ENCODE results near the gene OTOS.

The OTOS gene

DNA sequence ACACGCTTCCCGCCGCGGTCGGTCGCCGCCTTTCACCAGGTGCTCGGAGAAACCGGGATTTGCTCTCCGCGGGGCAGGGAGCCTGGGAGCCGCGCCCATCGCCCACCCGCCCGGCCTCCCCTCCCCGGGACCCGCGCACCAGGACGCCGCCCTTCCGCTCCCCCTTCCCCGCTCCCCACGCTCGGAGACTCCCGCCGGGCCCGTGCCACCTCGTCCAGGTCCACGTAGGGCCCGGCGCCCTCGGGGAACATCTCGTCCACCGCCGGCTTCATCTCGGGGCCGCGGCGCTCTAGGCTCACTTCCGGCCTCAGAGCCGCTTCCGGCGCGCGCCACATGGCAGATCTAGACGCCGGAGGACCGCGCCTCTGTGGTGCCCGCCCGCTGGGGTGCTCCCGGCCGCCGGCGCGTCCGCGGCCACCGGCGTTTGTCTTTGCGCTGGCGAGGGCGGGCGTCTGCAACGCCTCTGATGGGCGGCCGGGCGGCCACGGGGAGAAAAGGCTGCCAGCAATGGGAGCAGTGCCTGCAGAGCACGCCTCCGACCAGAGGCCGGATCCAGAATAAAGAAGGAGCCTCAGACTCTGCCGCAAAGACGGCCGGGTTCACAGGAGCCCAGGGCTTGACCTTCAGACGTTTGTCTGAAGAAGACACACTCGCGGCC, 4.3 kb downstream of the OTOS start, which contains the start of gene COPS9:
TSS of gene COPS9 (minus strand) at position 293 of the 658 bp plus-strand sequence. CDS start at position 272, 21 bp downstream.
- DNase-seq (ENCODE audit: low spot score) = peak; percentile 91

DNA sequence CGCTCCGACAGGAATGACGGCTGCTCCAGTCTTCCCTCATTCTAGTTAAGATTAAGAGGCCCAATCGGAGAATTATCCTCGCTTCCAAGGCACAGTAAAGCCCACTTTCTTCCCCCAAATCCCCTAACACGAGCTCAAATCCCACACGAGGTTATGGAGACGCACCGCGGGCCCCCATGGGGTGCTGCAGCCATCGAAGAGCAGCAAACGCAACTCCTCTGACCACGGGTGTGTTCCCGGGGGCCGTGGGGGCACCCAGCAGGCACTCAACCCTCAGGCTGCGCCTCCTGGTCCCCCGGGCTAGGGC, 4.8 kb downstream of the OTOS start:
- DNase-seq (ENCODE audit: low spot score) = peak; percentile 9

GRCh38 chr2:240134956-240135520, 5.4 kb downstream of the OTOS start:
- DNase-seq (ENCODE audit: low spot score) = no peak

- no peak for DNase-seq (ENCODE audit: low spot score)
These were observed 6.0 kb downstream of the OTOS start for GRCh38 chr2:240134466-240134865.

DNA sequence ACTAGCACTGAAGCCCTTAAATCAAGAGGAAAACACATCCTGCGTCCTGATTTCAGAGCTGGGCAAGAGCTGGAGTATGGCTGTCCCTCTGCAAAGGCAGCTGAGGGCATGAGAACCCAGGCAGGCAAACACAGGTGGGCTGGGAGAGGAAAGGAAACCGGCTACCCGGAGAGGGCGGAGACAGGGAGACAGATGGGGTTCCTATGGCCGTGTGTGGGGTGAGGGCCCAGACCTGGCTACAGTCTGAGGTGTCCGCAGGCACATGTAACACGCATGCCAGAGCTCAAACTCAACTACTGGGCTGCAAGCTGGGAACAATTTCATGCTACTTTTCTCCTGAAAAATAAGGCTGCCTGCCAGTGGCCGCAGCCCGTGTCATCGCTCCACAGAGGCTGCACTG, 7.1 kb downstream of the OTOS start:
- DNase-seq (ENCODE audit: low spot score) = no peak

- DNase-seq (ENCODE audit: low spot score) = no peak
These were observed 7.8 kb downstream of the OTOS start for GRCh38 chr2:240132651-240132980.

DNA sequence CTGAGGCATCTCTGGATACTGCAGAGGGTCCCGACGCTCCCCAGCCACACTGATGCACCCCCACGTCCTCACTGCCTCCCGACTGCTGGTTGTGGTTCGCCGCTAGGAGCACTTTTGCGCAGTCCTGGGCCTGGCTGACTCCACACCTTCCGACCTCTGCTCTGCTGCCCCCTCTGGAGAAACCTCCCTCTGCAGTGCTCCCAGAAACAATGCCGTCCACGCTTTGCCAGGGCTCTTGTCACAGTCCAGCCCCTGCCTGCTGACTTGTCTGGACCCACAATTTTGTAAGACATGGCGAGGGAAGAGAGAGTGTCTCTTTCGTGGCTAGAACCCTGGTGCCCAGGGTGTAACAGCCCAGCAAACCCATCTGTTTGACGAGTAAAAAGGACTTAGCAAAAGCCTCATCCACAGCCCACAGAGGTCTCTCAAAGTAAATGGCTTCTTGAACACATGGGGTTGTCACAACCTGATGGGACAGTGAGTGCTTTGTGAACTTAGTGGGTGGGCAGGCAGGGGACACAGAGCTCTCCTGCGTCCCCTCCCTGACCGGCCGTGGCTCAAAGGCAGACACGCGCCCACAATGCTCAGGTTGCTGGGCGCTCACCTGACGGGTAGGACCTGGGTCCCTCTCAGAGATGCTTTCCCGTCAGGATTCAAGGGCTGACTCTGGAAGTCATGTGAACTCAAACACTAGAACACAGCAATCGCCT, 8.4 kb downstream of the OTOS start:
- DNase-seq (ENCODE audit: low spot score) = no peak

GRCh38 chr2:240131296-240131695, 9.2 kb downstream of the OTOS start:
- no peak for DNase-seq (ENCODE audit: low spot score)

DNA sequence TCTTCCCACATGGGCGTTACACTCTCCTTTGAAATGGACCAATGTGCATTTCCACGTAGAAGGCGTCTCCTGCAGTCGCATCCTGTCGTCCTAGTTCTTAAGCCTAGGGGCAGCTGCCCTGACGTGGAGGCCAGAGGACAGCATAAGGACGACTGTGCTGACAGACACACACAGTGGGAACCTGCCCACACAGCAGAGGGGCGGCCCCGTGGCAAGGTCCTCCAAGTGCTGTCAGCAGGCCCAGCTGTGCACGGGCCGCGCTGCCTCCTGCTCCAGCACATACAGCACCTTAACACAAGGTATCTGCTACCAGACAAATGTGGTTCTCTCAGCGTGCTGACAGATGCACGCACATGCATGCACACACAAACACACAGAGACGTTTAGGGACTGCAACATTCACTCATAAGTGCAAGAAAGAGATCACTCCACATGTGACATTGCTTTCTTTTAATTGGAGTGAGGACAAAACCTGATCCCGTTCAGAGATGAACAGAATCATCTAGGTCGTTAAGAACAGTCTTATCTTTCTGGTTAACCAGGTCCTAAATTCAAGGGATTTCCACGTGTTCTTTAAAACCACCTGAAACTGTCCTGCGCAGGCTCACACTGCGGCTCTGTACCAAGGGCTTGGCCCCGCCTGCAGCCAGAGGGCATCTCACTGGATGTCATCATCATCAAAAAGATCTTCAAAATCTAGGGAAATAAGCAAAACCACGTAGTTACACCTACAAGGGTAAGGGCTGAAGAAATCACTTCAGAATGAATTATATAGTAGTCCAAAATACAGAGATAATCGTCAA, 9.9 kb downstream of the OTOS start:
- no peak for DNase-seq (ENCODE audit: low spot score)

DNA sequence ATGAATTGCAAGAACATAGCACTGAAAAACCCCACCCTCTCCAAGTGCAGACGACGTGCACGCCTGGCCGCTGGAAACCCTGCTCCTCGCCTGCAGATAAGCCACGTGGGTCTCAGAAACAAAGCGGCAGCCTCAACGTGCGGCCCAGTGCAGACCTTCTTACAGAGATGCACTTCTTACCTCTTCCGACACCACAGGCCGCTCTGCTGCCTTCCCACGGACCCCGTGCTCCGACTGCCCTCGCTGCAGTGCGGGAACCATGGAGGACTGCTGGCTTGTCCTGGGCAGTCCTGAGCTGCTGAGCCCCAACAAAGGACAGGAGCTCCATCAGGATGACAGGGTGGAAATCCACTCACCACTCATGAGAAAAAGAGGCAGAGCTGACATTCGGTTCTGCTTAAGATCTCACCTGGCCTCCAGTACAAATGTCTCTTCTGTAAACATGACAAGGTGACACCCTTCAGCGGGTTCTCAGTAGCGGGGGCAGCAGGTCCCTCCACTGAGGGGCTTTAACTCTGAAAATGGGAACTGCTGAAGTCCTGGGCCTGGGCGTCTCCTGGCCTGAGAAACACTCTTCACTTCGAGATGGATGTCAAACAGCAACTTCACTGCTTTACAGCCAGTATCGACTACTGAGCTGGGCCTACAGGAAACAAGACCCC, 10.6 kb downstream of the OTOS start:
- DNase-seq (ENCODE audit: low spot score) = no peak

GRCh38 chr2:240129311-240129710, 11.1 kb downstream of the OTOS start:
- no peak for DNase-seq (ENCODE audit: low spot score)

DNA sequence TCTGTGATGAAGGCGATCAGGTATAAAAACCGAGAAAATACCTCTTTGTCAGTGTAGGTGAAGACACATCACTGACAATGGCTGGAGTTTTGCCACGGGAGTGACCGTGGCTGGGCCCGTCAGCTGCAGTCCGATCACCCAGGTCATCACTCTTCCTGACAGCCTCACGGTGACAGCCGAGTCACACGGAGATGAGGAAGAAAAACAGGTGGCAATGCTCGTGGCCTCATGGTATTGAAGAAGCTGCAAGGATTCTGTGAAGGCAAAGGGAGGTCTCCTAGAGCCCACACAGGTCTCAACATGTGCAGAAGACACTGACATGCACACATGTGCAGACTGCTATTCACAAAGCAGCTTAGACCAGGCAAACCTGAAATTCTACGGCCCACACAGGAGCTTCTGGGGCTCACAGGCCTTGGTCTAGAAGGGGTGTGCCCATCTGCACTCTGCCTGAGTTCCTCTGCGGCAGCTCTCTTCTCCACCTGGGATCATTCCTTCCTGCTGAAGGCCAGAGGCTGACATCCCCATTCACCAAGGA, 11.8 kb downstream of the OTOS start:
- no peak for DNase-seq (ENCODE audit: low spot score)

GRCh38 chr2:240127911-240128607, 12.4 kb downstream of the OTOS start:
- DNase-seq (ENCODE audit: low spot score) = no peak

DNA sequence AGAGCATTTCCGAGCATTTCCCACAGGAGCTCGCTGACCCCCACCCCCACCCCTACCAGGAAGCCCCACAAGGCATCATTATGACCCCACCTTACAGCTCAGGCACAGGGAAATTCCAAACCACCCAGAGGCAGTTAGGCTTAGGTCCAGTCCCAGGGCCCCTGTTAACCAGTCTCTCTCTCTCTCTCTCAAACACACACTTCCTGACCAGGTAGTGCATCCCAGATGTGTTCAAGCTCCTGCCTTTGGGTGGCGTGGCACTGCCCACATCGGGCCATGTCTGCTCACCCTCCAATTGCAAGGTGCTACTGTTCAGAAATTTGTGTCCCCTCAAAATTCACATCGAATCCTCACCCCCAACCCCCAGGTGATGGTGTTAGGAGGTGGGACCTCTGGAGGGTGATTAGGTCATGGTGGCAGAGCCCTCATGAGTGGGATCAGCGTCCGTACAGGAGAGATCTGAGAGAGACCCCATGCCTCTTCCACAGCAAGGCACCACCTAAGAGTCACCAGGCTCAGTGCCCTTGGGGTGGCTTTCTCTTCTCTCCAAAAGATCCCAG, 13.2 kb downstream of the OTOS start:
- no peak for DNase-seq (ENCODE audit: low spot score)

DNA sequence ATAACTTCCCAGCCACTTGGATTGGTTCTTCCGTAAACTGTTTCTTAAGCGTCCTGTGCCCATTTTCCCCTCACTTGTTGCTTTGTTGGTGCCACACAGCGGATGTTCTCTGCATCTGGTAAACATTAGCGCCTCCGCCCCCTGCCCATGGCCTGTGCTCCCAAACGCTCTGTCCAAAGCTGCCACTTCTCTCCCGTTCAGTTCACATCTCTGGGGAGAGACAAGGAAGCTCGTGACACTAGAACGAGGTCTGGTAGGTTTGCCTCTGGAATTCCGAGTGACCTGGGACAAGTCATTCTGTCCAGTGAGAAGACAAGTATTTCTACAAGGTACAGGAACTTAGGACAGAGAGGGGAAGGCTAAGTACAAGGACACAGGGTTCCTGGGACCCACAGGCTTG, 13.7 kb downstream of the OTOS start:
- DNase-seq (ENCODE audit: low spot score) = no peak

- no peak for DNase-seq (ENCODE audit: low spot score)
These were observed 14.7 kb downstream of the OTOS start for GRCh38 chr2:240125742-240126141.

- DNase-seq (ENCODE audit: low spot score) = no peak
These were observed 15.8 kb downstream of the OTOS start for GRCh38 chr2:240124651-240125030.

- DNase-seq (ENCODE audit: low spot score) = no peak
These were observed 16.4 kb downstream of the OTOS start for GRCh38 chr2:240123821-240124650.

DNA sequence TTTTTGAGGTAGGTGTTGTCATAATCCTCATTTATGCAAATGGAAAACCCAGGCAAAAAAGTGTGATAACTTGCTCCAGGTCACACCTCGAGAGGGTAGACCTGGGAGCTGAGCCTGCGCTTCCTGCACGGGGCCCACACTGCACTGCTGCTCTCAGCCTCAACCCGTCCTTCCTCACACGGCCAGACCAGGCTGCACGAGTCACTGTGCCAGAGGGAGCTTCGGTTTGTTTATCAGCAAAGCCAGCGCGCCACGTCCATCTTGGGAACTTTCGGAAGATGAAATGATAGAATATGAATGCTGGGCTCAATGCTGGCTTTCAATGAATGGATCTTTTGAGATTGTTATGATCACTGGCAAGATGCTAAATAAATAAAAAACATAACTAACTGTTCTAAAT, 18.8 kb downstream of the OTOS start:
- no peak for DNase-seq (ENCODE audit: low spot score)

DNA sequence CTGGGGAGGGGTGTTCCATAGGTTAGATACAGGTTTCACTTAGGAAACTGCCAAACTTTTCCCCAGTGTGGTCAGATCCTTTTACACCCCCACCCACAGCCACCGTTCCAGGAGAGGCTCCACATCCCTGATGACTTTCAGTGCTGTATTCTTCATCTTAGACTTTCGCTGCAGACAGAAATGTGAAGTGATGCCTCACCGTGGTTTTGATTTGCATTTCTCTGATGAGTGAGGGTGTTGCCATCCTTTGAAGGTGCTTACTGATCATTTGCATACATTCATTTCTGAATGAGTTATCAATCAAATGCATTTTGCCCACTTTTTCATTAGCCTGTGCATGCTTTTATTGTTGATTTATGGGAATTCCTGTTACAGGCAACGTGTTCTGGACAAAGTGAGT, 19.3 kb downstream of the OTOS start:
- DNase-seq (ENCODE audit: low spot score) = no peak
